CD4-positive, alpha-beta T cell treated with Interleukin-4 for 1 hour (primary cell): ENCODE data around the gene SIGLEC15.
"Not testable (repeated sequence)": the region's sequence is repeated elsewhere in the genome, so short reads cannot be mapped to it uniquely, and the experiment has no call there.

Experiments
- DNase-seq, 2 donors: peaks; one replicate each; pipeline ENCODE4 v3.0.0-alpha.2; 2020 to 2022

Gene SIGLEC15

DNA sequence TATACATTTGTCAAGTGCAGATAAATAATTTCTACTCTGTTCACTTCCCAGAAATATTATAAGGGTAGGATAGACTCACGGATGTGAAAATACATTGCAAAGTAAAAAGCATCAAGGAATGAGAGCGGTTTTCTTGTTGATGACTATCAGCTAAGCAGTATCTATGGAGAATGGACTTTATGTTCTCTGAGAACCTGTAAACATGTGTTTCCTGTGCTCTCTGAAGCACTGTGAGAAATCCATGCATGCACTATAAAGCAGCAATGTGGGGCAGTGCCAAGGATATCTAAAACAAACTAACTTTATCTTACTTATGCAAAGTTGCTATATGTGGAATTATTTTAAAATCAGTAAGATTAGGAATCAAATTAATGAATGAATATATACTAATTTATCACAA, 4.4 kb upstream of the SIGLEC15 start:
- no peak for DNase-seq

GRCh38 chr18:45821711-45822110, 3.8 kb upstream of the SIGLEC15 start:
- no peak for DNase-seq

DNA sequence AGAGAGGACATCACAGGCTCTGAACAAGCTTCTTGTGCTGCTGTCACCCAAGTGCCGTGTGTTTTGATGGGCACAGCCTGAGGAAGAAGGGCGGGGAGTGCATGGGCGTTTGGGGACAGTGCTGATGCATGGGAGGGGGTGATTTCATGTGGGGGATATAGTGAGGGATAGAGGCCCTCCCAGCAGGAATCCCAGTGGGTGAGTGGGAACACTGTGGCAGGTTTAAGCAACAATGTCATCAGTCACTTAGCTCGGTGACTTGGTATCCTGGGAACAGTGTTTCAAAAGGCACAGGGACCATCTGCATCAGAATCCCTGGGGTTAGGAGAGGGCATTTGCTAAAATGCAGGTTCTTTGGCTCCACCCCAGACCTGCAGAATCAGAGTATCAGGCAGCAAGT, 609 bp downstream of the SIGLEC15 start:
- DNase-seq: no peak

DNA sequence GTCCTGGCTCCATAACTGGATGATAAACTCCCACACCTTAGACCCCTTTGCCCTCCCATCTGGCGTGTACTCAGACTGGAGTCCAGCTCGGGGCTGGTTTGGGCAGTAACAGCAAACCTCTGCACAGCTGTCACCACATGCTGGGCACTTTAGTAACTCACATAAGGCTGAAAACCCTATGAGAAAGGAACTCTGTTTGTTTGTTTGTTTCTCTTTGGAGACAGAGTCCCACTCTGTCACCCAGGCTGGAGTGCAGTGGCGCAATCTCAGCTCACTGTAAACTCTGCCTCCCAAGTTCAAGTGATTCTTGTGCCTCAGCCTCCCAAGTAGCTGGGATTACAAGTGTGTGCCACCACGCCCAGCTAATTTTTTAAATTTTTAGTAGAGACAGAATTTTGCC, 1.2 kb downstream of the SIGLEC15 start:
- not testable (repeated sequence) for DNase-seq

DNA sequence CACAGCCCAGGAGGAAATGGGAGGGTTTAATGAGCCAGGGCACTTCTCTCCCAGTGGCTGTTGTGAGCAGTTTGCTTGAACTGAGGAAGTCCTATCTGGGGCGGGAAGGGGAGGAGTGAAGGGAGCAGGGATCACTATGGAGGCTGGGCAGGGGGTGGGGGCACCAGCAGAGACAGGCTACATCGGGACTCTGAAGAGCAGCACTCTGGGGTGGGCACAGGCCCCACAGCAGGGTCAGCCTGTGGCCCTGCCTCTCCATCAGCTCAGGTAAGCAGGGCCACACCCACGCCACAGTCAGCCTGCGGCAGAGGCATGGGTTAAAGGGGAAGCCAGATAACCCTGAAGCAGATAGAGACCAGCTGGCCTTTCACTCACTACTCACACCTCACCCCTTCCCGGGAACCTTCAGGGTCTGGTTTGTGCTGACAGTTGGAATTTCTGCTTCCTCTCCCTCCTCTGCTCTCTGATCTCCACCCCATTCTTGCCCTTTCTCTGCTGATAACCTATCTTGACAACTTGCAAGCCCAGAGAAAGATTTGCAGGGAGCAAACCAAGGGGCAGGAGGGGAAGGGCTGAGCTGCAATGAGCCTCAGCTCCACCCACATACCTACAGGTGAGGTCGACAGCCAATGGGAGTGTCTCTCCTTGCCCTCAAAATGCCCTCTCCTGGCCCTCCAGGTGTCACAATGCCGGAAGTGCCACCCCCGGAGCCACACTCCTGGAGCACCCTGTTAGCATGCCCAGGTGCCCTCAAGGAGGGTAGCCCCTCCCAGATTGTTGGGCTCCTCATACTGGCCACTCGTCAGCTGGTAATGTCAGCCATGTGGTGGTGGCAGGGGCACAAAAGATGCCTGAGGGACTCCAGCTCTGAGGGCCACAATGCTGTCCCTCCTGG, 3.7 kb downstream of the SIGLEC15 start:
- no peak for DNase-seq

GRCh38 chr18:45829855-45830254, 4.4 kb downstream of the SIGLEC15 start:
- no peak for DNase-seq

- no peak for DNase-seq
Measured at GRCh38 chr18:45830917-45831316, 5.4 kb downstream of the SIGLEC15 start.

- DNase-seq: no peak
Measured at GRCh38 chr18:45833846-45834245, 8.4 kb downstream of the SIGLEC15 start.

GRCh38 chr18:45834306-45834705, 8.8 kb downstream of the SIGLEC15 start:
- no peak for DNase-seq

GRCh38 chr18:45835057-45835636, 9.7 kb downstream of the SIGLEC15 start:
- DNase-seq: no peak

GRCh38 chr18:45836242-45837205, 11.0 kb downstream of the SIGLEC15 start:
- DNase-seq: no peak

- DNase-seq: peak; percentile 39 to 51
Measured at GRCh38 chr18:45837283-45838070, 12.0 kb downstream of the SIGLEC15 start.

DNA sequence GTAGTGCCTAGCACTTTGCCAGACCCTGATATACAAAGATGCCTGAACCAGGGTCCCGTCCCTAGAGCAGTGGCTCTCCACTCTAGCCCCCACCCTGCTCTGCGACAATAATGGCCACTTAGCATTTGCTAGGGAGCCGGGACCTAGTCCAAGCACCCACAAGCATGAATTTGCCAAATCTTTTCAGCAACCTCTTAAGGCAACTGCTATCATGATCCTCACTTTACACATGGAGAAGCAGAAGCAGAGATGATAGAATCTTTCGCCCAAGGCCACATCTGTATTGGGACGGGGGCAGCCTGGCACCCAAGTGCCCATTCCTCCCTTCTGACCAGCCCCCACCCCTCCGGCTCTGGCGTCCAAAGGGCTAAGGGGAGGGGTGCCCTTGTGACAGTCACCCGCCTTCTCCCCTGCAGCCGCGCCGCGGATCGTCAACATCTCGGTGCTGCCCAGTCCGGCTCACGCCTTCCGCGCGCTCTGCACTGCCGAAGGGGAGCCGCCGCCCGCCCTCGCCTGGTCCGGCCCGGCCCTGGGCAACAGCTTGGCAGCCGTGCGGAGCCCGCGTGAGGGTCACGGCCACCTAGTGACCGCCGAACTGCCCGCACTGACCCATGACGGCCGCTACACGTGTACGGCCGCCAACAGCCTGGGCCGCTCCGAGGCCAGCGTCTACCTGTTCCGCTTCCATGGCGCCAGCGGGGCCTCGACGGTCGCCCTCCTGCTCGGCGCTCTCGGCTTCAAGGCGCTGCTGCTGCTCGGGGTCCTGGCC, 13.0 kb downstream of the SIGLEC15 start:
- DNase-seq: no peak

DNA sequence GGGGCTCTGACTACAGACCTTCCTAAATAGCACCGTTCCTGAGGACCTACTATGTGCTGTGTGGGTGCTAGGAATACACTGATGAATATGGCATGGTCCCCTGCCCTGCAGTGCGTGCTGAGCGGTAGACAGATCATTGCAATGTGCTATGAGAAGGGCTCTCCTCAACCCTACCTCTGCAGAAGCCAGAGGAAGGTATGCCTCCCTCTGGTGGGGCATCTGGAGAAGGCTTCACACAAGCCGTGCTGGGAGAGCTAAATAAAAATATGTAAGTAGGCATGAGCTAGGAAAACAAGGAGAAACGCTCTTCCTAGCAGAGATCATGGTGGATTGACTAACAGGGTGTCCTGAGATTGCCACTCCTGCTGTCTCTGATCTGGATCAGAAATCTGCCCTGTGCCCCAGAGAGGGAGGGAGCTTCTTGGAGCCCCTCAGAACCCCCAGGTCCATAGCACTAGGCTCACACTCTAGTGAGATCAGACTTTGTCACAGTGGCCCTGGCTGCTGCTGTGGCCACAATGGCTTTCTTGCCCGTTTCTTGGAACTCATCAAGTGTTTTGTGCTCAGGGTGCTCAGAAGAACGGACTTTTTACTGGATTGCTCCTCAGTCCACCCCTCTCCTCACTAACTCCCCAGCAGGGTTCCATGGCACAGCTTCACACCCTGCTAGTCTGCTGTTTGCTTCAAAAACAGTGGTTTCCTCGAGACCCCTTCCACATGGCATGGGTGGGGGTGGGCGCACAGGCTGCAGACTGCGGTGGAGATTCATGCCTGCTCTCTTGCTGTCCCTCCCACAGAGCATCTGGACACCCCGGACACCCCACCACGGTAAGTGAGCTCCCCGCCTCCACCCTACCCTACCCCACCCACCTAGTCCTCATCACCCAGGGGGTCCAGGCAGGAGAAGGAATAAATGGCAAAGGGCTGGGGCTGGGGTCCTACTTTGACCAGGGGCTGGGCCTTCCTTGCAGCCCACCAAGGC, 14.2 kb downstream of the SIGLEC15 start:
- DNase-seq: peak; percentile 27 to 41

DNA sequence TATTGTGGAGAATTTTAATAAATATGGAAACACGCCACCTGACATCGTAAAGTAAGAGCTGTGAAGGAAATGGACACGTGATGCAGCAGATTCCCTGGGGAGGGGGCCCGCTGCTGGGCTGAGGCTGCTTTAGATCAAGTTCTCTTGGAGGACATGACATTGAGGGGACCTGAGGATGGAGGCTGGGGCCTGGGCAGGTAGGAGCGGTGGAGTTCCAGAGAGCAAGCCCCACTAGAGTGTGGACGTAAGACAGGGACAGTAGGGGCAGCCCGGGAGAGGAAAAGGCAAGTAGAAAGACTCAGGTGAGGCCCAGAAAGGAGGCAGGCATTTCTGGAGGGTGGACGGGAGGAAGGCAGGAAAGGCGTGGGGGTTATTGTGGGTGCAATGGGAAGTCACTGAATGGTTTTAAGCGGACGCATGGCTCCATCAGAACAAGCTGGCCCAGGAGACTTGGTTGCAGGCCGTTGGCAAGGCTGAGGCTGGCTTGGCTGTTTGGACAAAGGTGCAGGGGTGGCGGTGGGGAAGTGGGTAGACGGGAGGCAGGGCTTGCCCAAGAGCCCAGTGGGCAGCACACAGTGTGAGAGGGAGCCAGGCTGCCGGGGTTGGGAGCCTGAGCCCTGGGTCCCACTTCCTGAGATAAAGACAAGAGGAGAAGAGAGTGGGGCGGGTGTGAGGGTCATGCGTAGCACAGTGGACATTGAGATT, 15.7 kb downstream of the SIGLEC15 start:
- DNase-seq: no peak

GRCh38 chr18:45841765-45842442, 16.4 kb downstream of the SIGLEC15 start:
- DNase-seq: no peak

GRCh38 chr18:45843019-45843418, 17.5 kb downstream of the SIGLEC15 start:
- DNase-seq: no peak

GRCh38 chr18:45844938-45845337, 19.5 kb downstream of the SIGLEC15 start:
- DNase-seq: no peak

DNA sequence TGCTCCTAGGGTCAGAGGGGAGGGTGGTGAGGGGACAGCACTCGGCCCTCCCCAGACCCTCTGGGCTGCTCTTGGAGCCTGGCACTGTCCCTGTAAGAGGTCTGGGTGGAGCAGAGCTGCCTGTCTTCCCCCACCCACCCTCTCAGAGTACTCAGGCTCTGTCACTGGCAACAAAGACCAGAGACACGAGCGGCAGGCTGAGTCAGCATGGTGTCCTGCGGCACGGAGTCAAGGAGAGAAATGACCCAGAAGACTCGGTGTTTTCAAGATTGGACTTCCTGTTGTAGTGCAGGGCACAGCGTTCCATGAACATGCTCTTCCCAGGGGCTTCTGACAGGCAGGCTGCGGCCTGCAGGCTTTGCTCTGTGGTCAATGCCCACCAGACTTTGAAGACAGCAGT, 19.9 kb downstream of the SIGLEC15 start:
- DNase-seq: no peak
